Caki2 (cell line): ENCODE measurements around the gene PRPF6. TPM values are rescaled to one million over a fixed set of nuclear protein-coding genes. Genes with fewer than 3 reads are reported as not detected.

Experiments
- DNase-seq: peaks from one replicate; pipeline ENCODE4 v3.0.0-alpha.2; 2015; ENCODE audit warnings: low read depth
- in situ Hi-C: cut with HindIII; loops from 2 replicates; pipeline ENCODE4 v1.10.0; 2016; ENCODE audit warnings: low sequenced_read_pairs, low pct_unique_long_range_greater_than_20kb, mixed read lengths
- total RNA-seq: library from RNA; depleted of rRNA; stranded (reverse); fragments of >200 nt; shearing (Covaris generic); gene quantifications from 2 replicates; pipeline ENCODE4 v1.2.3, GENCODE V29; 2014; ENCODE audit warnings: low replicate concordance

PRPF6 gene
- total RNA-seq, 1 experiment from 2014 or later: 130 TPM

GRCh38 chr20:64049878-64050260 is 68.9 kb downstream of the PRPF6 start:
- no peak for DNase-seq
- in situ Hi-C loops: no loop called here

GRCh38 chr20:64050261-64051032 is 69.5 kb downstream of the PRPF6 start:
- in situ Hi-C loops: no loop called here
- DNase-seq: no peak

GRCh38 chr20:64051033-64051452 is 70.1 kb downstream of the PRPF6 start:
- no peak for DNase-seq
- in situ Hi-C loops: no loop called here

- in situ Hi-C loops: no loop called here
- no peak for DNase-seq
These were observed 70.8 kb downstream of the PRPF6 start for GRCh38 chr20:64051561-64052325.

- in situ Hi-C loops: no loop called here
- DNase-seq: no peak
These were observed 71.4 kb downstream of the PRPF6 start for GRCh38 chr20:64052326-64052722.

GRCh38 chr20:64052987-64053840 is 72.3 kb downstream of the PRPF6 start:
- no peak for DNase-seq
- in situ Hi-C loops: no loop called here

GRCh38 chr20:64053841-64054661 is 73.1 kb downstream of the PRPF6 start:
- peak; percentile 61 for DNase-seq
- in situ Hi-C loops: no loop called here

GRCh38 chr20:64055396-64055892 is 74.5 kb downstream of the PRPF6 start:
- in situ Hi-C loops: no loop called here
- DNase-seq: no peak

GRCh38 chr20:64055893-64056638 is 75.1 kb downstream of the PRPF6 start:
- in situ Hi-C loops: no loop called here
- peak; percentile 57 for DNase-seq

- no peak for DNase-seq
- in situ Hi-C loops: no loop called here
These were observed 75.6 kb downstream of the PRPF6 start for GRCh38 chr20:64056639-64056888.

GRCh38 chr20:64056889-64057627 is 76.1 kb downstream of the PRPF6 start:
- no peak for DNase-seq
- in situ Hi-C loops: no loop called here

- peak; percentile 62 for DNase-seq
- in situ Hi-C loops: no loop called here
These were observed 76.9 kb downstream of the PRPF6 start for GRCh38 chr20:64057628-64058498.

GRCh38 chr20:64058536-64058935 is 77.6 kb downstream of the PRPF6 start:
- in situ Hi-C loops: no loop called here
- peak; percentile 64 for DNase-seq

- DNase-seq: no peak
- in situ Hi-C loops: no loop called here
These were observed 81.3 kb downstream of the PRPF6 start for GRCh38 chr20:64062276-64062595.

GRCh38 chr20:64062596-64063388 is 81.9 kb downstream of the PRPF6 start, which contains the start of gene TCEA2:
TSS of gene TCEA2 (plus strand) at chr20:64063198. CDS start at chr20:64063313, 115 bp downstream.
- DNase-seq: peak; percentile 93
- in situ Hi-C loops: no loop called here
